Chondrocyte (in vitro differentiated cells): Measurements from ENCODE around the gene C1QTNF8. TPM values are rescaled to one million over a fixed set of nuclear protein-coding genes. Genes with fewer than 3 reads are reported as not detected.

Experiments used
- DNase-seq: peaks from one replicate; pipeline ENCODE4 v3.0.0; 2021; ENCODE audit warnings: mixed read lengths, low spot score
- H3K27ac Mint-ChIP-seq: one replicate; pipeline ENCODE4 v1.8.0; 2021; ENCODE audit warnings: mild to moderate bottlenecking, moderate library complexity, mixed read lengths; ENCODE audit not compliant: unreplicated experiment
- H3K27me3 Mint-ChIP-seq: 2 replicates; pipeline ENCODE4 v1.8.0; 2021; ENCODE audit warnings: low read depth, mixed read lengths
- H3K36me3 Mint-ChIP-seq: 2 replicates; pipeline ENCODE4 v1.8.0; 2021; ENCODE audit warnings: low read depth, mixed read lengths
- H3K4me1 Mint-ChIP-seq: 2 replicates; pipeline ENCODE4 v1.8.0; 2021; ENCODE audit warnings: low read depth, mild to moderate bottlenecking, mixed read lengths
- H3K4me3 Mint-ChIP-seq: one replicate; pipeline ENCODE4 v1.8.0; 2021; ENCODE audit warnings: mild to moderate bottlenecking, moderate library complexity, mixed read lengths; ENCODE audit not compliant: unreplicated experiment
- H3K9me3 Mint-ChIP-seq: 2 replicates; pipeline ENCODE4 v1.8.0; 2021; ENCODE audit warnings: low read depth, mixed read lengths
- total RNA-seq: library from RNA; stranded (reverse); gene quantifications from 3 replicates; pipeline ENCODE4 v1.2.1, GENCODE V29; 2021
- TF ChIP-seq, protein P1 (sequence below): fragments of 200-600 bp; sonication (generic); IDR thresholded peaks from 2 replicates; pipeline ENCODE4 v1.5.0; 2021; ENCODE audit warnings: antibody characterized with exemption, mild to moderate bottlenecking, moderate library complexity

Gene C1QTNF8
- total RNA-seq, 1 donor from 2014 or later = not detected

DNA sequence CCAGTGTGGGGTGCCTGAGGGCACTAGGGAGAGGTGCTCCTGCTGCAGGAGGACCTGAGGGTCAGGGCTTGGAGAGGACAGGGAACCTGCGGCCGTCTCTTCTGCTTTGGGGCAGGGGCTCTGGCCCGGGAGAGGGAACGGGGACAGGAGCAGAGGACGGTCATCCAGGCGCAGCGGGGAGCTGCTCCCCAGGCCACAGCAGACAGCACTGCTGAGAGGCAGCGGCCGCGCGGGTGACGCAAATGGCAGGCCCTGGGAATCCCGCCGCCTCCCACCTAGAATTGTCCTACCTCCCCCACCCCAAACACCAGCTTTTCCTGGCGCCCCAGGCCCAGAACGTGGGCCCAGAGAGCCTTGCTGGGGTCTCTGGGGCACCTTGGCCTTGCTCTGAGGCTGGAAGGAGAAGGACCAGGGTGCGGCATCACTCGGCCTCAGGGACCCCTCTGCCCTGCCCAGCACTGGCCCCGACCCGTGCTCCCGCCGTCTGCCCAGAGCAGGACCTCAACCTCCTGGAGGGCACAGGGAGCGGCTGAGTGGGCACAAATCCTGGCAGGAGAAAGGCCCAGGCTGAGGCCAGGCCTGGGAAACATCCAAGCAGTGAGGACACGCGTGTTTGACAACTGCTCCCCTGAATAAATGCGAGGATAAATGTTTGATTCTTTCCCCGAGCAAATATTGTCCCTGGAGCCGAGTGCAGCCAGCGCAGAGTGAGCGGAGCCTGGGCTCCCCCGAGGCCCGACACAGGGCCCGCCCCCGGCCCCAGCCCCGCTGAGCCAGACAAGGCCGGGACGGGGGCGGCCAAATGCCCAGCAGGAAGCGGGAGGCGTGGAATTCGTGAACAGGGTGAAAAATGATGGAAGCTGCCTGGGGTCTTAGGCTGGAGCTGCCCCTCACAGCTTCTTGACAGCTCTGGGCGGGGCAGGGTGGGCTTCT is 15.0 kb downstream of the C1QTNF8 start:
- peaks cover 10% of the 10 kb centered on the region for H3K4me1 Mint-ChIP-seq
- no peak overlapping the region for H3K27ac Mint-ChIP-seq
- H3K36me3 Mint-ChIP-seq = peaks cover 4% of the 10 kb centered on the region
- no peak for DNase-seq
- peaks cover 27% of the 10 kb centered on the region for H3K27me3 Mint-ChIP-seq
- H3K4me3 Mint-ChIP-seq = no peak overlapping the region
- TF ChIP-seq, protein P1, sequence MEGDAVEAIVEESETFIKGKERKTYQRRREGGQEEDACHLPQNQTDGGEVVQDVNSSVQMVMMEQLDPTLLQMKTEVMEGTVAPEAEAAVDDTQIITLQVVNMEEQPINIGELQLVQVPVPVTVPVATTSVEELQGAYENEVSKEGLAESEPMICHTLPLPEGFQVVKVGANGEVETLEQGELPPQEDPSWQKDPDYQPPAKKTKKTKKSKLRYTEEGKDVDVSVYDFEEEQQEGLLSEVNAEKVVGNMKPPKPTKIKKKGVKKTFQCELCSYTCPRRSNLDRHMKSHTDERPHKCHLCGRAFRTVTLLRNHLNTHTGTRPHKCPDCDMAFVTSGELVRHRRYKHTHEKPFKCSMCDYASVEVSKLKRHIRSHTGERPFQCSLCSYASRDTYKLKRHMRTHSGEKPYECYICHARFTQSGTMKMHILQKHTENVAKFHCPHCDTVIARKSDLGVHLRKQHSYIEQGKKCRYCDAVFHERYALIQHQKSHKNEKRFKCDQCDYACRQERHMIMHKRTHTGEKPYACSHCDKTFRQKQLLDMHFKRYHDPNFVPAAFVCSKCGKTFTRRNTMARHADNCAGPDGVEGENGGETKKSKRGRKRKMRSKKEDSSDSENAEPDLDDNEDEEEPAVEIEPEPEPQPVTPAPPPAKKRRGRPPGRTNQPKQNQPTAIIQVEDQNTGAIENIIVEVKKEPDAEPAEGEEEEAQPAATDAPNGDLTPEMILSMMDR = no peak
- H3K9me3 Mint-ChIP-seq = peaks cover 14% of the 10 kb centered on the region

DNA sequence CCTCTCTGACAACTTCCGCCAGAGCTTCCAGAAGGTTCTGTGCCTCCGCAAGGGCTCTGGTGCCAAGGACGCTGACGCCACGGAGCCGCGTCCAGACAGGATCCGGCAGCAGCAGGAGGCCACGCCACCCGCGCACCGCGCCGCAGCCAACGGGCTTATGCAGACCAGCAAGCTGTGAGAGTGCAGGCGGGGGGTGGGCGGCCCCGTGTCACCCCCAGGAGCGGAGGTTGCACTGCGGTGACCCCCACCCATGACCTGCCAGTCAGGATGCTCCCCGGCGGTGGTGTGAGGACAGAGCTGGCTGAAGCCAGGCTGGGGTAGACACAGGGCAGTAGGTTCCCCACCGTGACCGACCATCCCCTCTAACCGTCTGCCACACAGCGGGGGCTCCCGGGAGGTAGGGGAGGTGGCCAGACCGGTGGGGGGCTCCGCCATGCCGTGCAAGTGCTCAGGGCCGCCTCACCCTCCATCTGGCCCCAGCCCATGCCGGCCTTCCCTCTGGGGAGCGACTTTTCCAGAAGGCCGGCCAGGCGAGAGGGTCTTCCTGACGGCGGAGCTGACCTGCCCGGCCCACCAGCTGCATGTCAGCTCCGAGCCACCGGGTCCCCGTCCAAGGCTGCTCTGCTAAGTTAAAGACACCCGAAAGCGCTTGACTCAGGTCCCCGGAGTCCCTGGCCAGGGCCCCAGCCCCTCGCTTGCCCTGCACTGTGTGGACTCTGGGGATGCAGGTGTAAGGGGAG is 16.1 kb downstream of the C1QTNF8 start:
- Mint-ChIP-seq H3K9me3 (peaks cover 5% of the 10 kb centered on the region), H3K27me3 (peaks cover 21% of the 10 kb centered on the region), H3K27ac (no peak overlapping the region), H3K4me3 (no peak overlapping the region), H3K36me3 (peaks cover under 1% of the 10 kb centered on the region), H3K4me1 (peaks cover 10% of the 10 kb centered on the region)
- TF ChIP-seq, protein P1 = no peak
- DNase-seq = no peak

DNA sequence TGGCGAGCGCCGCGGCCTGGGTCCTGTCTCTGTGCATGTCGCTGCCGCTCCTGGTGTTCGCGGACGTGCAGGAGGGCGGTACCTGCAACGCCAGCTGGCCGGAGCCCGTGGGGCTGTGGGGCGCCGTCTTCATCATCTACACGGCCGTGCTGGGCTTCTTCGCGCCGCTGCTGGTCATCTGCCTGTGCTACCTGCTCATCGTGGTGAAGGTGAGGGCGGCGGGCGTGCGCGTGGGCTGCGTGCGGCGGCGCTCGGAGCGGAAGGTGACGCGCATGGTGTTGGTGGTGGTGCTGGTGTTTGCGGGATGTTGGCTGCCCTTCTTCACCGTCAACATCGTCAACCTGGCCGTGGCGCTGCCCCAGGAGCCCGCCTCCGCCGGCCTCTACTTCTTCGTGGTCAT is 16.7 kb downstream of the C1QTNF8 start:
- H3K9me3 Mint-ChIP-seq = no peaks in the 10 kb centered on the region
- TF ChIP-seq, protein P1 = no peak
- no peaks in the 10 kb centered on the region for H3K36me3 Mint-ChIP-seq
- DNase-seq = no peak
- H3K4me1 Mint-ChIP-seq = peaks cover 10% of the 10 kb centered on the region
- peaks cover 22% of the 10 kb centered on the region for H3K27me3 Mint-ChIP-seq
- H3K27ac Mint-ChIP-seq = no peak overlapping the region
- H3K4me3 Mint-ChIP-seq = no peak overlapping the region

DNA sequence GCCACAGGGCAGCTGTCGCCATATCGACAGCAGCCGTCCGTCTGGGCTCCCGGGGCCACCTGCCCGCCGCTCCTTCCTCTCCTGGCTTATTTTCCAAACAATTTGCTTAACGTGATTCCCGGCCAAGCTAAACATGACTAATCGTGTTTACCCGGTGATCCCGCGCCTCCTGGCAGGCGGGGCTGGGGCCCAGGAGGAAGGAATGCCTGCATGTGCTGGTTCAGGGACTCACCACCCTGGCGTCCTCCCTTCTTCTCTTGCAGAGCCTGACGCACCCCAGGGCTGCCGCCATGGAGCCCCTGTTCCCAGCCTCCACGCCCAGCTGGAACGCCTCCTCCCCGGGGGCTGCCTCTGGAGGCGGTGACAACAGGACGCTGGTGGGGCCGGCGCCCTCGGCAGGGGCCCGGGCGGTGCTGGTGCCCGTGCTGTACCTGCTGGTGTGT is 17.4 kb downstream of the C1QTNF8 start:
- DNase-seq = no peak
- TF ChIP-seq, protein P1 = no peak
- Mint-ChIP-seq H3K4me3 (no peak overlapping the region), H3K4me1 (peaks cover 10% of the 10 kb centered on the region), H3K9me3 (no peaks in the 10 kb centered on the region), H3K36me3 (no peaks in the 10 kb centered on the region), H3K27me3 (peaks cover 22% of the 10 kb centered on the region), H3K27ac (no peak overlapping the region)

DNA sequence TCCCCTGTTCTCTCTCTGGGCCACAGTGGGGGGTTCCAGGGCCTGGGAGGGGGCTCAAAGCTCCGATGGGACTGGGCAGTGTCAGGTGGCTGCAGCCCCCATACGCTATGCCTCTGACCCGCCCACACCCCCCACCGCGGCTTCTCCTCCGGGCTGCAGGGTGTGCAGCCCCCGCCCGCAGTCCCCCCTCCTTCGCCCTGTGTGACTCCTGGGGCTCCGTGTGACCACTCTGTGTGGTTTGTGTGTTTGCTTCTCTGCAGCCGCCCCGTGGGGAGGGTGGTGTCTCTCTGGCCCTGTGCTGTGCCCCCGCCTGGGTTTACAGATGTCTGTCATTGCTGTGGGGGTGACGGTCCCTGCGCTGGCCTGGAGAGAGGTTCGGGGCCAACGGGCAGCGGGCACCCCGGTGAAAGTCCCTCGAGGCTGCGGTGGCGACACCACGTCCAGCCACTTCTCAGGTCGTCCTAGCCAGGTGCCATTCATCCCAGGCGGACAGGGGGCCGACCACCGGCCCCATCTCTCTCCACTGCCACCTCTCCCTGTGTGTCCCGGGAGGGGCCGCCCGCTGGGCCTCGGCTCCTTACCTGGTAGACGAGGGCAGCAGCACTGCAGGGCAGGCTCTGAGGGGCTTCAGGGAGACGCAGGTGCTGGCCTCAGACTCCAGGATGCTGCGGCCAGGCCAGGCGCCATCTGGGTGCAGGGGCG is 18.0 kb downstream of the C1QTNF8 start:
- Mint-ChIP-seq H3K27ac (no peak overlapping the region), H3K9me3 (no peaks in the 10 kb centered on the region), H3K27me3 (peaks cover 22% of the 10 kb centered on the region), H3K4me3 (no peak overlapping the region), H3K36me3 (no peaks in the 10 kb centered on the region), H3K4me1 (peaks cover 10% of the 10 kb centered on the region)
- TF ChIP-seq, protein P1 = no peak
- no peak for DNase-seq
